SW480 (cell line): Measurements from ENCODE around the gene DISC1.
"Not testable (repeated sequence)": the region's sequence is repeated elsewhere in the genome, so short reads cannot be mapped to it uniquely, and the experiment has no call there.

Experiments used
- DNase-seq: peaks from one replicate; pipeline ENCODE4 v3.0.0-alpha.2; 2016; ENCODE audit warnings: low spot score

Gene DISC1

GRCh38 chr1:231636157-231636556 is 9.6 kb downstream of the DISC1 start:
- peak; percentile 7 for DNase-seq

DNA sequence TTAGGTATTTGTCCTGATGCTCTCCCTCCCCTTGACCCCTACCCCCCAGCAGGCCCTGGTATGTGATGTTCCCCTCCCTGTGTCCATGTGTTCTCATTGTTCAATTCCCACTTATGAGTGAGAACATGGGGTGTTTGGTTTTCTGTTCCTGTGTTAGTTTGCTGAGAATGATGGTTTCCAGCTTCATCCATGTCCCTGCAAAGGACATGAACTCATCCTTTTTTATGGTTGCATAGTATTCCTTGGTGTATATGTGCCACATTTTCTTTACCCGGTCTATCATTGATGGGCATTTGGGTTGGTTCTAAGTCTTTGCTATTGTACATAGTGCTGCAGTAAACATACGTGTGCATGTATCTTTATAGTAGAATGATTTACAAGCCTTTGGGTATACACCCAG is 10.3 kb downstream of the DISC1 start:
- DNase-seq: not testable (repeated sequence)

DNA sequence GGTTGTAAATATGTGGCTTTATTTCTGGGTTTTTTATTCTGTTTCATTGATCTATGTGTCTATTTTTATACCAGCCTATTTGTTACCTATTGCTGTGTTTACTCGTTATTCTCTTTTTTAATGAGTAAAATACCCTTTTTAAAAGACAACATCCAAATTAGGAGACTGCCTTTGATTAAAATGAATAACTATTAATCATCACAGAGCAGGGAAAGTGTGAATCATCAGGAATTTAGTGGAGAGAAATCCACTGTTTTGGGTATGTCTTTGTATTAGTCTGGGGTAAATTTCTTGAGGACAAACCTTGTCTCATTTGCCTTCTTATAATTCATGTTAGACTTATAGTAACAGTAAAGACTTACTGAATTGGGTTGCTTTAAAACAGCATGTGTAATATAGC is 12.1 kb downstream of the DISC1 start:
- DNase-seq: no peak

DNA sequence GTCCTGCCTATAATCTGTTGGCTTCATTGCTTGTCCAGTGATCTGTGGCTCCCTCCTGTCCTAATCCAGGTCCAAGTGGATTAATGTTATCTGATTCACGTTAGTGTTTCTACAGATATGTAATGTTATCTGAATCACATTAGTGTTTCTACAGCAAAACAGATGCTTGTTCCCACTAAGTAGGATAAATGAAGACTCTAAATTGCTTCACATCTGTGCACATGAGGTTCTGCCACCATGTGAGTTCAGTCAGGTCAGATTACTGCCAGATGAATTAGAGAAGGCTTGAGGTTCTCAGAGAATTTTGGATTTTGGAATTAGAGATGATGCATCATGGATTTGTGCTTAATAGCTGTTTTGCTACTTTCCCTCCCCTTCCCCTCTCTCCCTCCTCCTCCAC is 13.2 kb downstream of the DISC1 start:
- no peak for DNase-seq

DNA sequence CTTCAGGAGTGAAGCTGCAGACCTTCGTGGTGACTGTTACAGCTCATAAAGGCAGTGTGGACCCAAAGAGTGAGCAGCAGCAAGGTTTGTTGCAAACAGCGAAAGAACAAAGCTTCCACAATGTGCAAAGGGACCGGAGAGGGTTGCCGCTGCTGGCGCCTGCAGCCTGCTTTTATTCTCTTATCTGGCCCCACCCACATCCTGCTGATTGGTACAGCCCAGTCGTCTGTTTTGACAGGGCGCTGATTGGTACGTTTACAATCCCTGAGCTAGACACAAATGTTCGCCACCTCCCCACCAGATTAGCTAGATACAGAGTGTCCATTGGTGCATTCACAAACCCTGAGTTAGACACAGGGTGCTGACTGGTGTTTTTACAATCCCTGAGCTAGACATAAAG is 14.9 kb downstream of the DISC1 start:
- not testable (repeated sequence) for DNase-seq

DNA sequence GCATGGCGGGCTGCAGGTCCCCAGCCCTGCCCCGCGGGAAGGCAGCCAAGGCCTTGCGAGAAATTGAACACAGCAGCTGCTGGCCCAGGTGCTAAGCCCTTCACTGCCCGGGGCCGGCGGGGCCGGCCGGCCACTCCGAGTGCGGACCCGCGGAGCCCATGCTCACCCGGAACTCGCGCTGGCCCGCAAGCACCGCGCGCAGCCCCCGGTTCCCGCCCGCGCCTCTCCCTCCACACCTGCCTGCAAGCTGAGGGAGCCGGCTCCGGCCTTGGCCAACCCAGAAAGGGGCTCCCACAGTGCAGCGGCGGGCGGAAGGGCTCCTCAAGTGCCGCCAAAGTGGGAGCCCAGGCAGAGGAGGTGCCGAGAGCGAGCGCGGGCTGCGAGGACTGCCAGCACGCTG is 15.5 kb downstream of the DISC1 start:
- DNase-seq: not testable (repeated sequence)

DNA sequence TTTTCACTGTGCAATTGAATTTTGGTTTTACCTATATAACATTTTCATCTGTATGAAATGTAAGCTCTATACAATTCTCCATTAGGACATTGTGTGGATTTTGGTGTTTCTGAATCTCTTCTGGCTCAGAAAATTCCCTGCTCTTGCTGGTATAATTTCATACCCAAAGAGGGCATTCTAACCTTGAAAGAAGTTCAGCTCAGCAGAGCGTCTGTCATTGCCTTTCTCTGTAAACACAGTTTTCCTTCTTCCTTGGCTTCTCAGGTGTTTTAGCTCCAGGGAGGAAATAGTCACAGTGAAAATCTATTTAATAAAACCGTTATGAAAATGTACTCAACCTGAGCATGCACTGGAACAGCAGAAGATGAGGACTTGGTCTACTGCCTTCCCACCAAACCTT is 16.0 kb downstream of the DISC1 start:
- no peak for DNase-seq

DNA sequence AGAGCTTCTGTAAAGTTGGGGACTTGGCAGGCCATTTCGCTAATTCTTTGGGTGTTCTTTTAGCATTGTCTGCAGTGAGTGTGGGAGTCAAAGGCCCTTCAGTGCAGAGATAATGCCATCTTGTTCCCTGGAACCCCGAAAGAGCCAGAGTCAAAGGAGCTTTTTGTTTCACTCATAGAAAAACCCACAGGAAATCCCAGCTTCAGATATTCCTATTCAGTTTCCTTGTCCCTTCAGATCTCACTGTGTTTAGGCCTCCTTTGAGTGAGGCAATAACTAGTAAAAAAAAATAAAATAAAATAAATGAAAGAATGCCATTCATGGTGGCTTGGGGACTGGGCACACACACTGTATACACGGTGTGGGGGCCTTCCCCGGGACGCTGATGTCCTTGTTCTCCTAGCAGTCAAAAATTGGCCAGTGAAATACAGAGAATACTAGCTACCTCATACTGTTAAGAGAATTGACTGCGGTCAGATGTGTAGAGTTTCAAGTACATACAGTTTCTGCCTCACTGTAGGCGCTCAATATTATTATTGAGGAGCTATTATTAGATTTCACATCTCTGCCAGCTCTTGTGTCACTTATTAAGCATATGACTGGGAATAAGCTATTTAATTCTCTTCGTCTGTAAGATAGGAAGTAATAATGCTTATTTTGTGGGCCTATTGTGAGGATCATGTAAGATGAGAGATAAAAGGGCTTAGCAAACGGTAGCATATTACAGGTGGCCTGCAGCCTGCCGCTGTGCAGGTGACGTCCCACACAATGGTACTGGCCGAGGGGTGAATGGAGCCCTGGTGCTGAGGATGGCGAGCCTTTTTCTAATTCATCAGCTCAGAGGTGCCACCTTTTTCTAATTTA is 16.7 kb downstream of the DISC1 start:
- no peak for DNase-seq

DNA sequence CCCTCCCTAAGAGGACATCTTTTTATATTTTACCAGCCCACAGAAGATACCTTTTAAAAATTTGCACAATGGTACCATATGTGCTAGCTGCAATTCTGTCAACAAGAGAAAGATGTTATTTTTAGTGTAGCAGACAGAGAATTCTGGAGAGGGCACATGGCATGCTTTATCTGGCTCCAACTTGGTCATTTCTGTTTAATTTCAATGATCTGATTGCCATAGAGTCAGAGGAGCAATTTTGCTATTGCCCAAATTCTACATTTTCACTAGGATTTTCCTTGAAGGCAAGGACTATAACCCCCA is 17.3 kb downstream of the DISC1 start:
- no peak for DNase-seq

- DNase-seq: not testable (repeated sequence)
Observed at GRCh38 chr1:231645634-231646033, 19.0 kb downstream of the DISC1 start.

DNA sequence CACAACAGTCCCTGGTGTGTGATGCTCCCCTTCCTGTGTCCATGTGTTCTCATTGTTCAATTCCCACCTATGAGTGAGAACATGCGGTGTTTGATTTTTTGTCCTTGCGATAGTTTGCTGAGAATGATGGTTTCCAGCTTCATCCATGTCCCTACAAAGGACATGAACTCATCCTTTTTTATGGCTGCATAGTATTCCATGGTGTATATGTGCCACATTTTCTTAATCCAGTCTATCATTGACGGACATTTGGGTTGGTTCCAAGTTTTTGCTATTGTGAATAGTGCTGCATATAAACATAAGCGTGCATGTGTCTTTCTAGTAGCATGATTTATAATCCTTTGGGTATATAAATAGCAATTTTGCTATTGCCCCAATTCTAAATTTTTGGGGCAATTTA is 19.6 kb downstream of the DISC1 start:
- DNase-seq: not testable (repeated sequence)

GRCh38 chr1:231651621-231652260 is 25.2 kb downstream of the DISC1 start:
- DNase-seq: not testable (repeated sequence)

- DNase-seq: no peak
Observed at GRCh38 chr1:231653632-231654031, 27.0 kb downstream of the DISC1 start.

GRCh38 chr1:231656741-231657140 is 30.2 kb downstream of the DISC1 start:
- DNase-seq: no peak

DNA sequence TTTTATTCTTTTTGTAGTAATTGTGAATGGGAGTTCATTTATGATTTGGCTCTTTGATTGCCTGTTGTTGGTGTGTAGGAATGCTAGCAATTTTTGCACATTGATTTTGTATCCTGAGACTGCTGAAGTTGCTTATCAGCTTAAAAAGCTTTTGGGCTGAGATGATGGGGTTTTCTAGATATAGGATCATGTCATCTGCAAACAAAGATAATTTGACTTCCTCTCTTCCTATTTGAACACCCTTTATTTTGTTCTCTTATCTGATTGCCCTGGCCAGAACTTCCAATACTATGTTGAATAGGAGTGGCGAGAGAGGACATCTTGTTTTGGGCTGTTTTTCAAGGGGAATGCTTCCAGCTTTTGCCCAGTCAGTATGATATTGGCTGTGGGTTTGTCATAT is 31.6 kb downstream of the DISC1 start:
- not testable (repeated sequence) for DNase-seq

- DNase-seq: no peak
Observed at GRCh38 chr1:231660198-231660597, 33.6 kb downstream of the DISC1 start.

GRCh38 chr1:231663211-231663792 is 36.7 kb downstream of the DISC1 start:
- peak; percentile 51 for DNase-seq

DNA sequence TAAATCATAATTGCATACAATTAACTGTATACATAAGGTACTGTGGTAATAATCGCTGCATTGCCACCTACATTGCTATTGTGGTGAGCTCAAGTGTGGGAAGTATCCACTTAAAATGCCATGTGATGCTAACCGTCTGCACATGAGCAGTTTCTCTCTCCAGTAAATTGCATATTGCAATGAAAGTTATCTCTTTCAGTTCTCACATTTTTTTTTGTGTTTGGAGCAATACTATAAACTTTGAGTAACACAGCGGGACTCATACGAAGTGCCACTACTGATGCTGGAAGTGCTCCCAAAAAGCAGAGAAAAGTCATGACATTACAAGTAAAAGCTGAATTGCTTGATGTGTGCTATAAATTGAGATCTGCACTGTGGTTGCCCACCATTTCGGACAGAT is 38.5 kb downstream of the DISC1 start:
- DNase-seq: no peak

DNA sequence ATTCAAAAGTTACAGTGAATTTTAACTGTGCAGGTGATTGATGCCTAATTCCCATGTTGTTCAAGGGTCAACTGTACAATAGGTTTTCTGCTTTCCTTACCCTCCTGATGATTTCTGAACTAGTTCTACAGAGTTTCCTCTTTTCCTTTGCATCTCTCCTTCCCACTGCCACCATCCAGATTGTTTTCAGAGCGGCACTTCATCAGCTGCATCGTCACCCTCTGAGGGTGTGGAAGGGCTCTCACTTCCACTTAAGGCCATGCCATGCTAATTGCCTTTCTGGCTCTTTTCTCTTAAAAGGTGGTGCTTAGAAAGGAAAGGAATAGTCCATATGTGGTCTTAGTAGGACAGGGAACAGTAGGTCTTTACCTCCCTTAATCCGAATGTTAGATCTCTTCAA is 39.1 kb downstream of the DISC1 start:
- no peak for DNase-seq

GRCh38 chr1:231666220-231666936 is 39.8 kb downstream of the DISC1 start:
- no peak for DNase-seq

DNA sequence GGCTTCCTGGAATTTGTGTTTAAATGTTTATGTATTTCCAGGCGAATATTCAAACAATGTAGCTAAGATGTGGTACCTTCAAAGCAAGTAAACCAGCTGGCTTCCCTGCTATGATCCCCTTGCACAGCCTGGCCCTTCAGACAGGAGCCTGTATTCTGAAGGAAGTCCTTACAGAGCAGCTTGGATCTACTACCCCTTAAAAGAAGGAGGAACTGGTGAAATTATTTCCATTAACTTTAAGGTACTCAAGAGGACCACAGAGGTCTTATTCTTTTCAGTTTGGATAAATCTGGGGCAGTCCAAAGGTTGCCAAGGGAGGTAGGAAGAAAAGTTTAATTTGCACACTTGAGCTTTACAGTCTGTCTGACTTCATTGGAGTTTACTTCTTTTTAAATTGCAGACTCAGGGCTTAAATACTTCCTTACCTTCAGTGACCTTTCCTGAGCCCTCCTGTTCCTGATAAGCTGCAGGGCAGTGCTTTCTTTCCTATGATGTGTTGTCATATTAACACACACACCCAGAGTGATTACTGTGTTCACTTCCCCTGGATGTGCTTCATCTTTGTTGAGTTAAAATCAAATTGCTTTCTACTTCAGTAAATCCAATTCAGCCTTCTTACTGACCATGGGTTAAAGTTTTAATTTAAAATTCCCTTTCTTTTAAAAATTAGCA is 40.5 kb downstream of the DISC1 start:
- DNase-seq: no peak

- no peak for DNase-seq
Observed at GRCh38 chr1:231667896-231668506, 41.4 kb downstream of the DISC1 start.
